Natural killer cell (primary cell): ENCODE data around the gene NGEF. TPM values are rescaled to one million over a fixed set of nuclear protein-coding genes. Genes with fewer than 3 reads are reported as not detected.

Experiments used
- ATAC-seq, 3 donors: fragments of 150-1000 bp in 2 of 3; fragments of 200-7000 bp in 1 of 3; cut with Tn5 transposase; 1 replicate in 1 of 3; 2 replicates in 2 of 3; pipeline ENCODE4 v1.10.0; 2021; ENCODE audit warnings: mild to moderate bottlenecking in 2 of 3, moderate library complexity in 2 of 3
- DNase-seq, 2 donors: peaks; one replicate each; pipeline versions ENCODE4 v3.0.0 to v3.0.0-alpha.2; 2013 to 2021; ENCODE audit warnings: mixed read lengths in 1 of 2
- H3K27ac ChIP-seq: one replicate; pipeline ENCODE4 v1.5.1; 2013; ENCODE audit warnings: mild to moderate bottlenecking, low read length
- H3K27me3 ChIP-seq: one replicate; pipeline ENCODE4 v1.6.1; 2013; ENCODE audit warnings: low read length; ENCODE audit not compliant: control insufficient read depth, insufficient read depth
- H3K36me3 ChIP-seq: one replicate; pipeline ENCODE4 v1.6.1; 2013; ENCODE audit warnings: low read length; ENCODE audit not compliant: control insufficient read depth, insufficient read depth
- H3K4me1 ChIP-seq: one replicate; pipeline ENCODE4 v1.6.1; 2013; ENCODE audit warnings: low read length; ENCODE audit not compliant: control insufficient read depth, insufficient read depth
- H3K4me3 ChIP-seq: one replicate; pipeline ENCODE4 v1.5.1; 2013; ENCODE audit warnings: low read length
- H3K9me3 ChIP-seq: one replicate; pipeline ENCODE4 v1.6.1; 2013; ENCODE audit warnings: low read length; ENCODE audit not compliant: control insufficient read depth, insufficient read depth
- H3K27ac Mint-ChIP-seq, 2 donors: one replicate each; pipeline ENCODE4 v1.8.0; 2022; ENCODE audit warnings: mild to moderate bottlenecking in 2 of 2, mixed read lengths in 2 of 2, moderate library complexity in 1 of 2
- H3K27me3 Mint-ChIP-seq, 2 donors: one replicate each; pipeline ENCODE4 v1.8.0; 2022; ENCODE audit warnings: low read depth in 2 of 2, mixed read lengths in 2 of 2
- H3K36me3 Mint-ChIP-seq: one replicate; pipeline ENCODE4 v1.8.0; 2022; ENCODE audit warnings: mixed read lengths
- H3K4me1 Mint-ChIP-seq, 2 donors: one replicate each; pipeline ENCODE4 v1.8.0; 2022; ENCODE audit warnings: mixed read lengths in 2 of 2
- H3K4me3 Mint-ChIP-seq: one replicate; pipeline ENCODE4 v1.8.0; 2022; ENCODE audit warnings: mild to moderate bottlenecking, moderate library complexity, mixed read lengths
- H3K9me3 Mint-ChIP-seq, 2 donors: one replicate each; pipeline ENCODE4 v1.8.0; 2022; ENCODE audit warnings: mixed read lengths in 2 of 2
- CTCF ChIP-seq: fragments of 200-600 bp; IDR thresholded peaks from one replicate; pipeline ENCODE4 v1.8.0; 2022; ENCODE audit warnings: antibody characterized with exemption
- WGBS: methylation state at CpG from one replicate; pipeline ENCODE4 v1.1.7; 2013; ENCODE audit warnings: missing lambda C conversion rate; ENCODE audit not compliant: insufficient coverage; 5-methylcytosine and 5-hydroxymethylcytosine counted together
- intact Hi-C: fragments of 100-400 bp; cut with micrococcal nuclease; formaldehyde crosslinking; loops from one replicate; pipeline ENCODE4 v1.14.2; 2022
- total RNA-seq, 4 donors: library from RNA; stranded (reverse); fragments of 120-200 nt in 1 of 4; gene quantifications; one replicate each; pipeline versions ENCODE4 v1.2.3 to v1.2.4, GENCODE V29; 2013 to 2022

NGEF gene
- total RNA-seq, 3 donors from 2014 or later (not counting 1 experiment from before 2014, with no cell fraction given), result not detected

GRCh38 chr2:233040571-233040970 is 27.5 kb upstream of the NGEF start:
- Histone ChIP-seq H3K36me3 (no peaks in the 10 kb centered on the region), H3K4me3 (no peak overlapping the region), H3K27ac (no peak overlapping the region), H3K27me3 (no peaks in the 10 kb centered on the region), H3K9me3 (no peaks in the 10 kb centered on the region), H3K4me1 (no peaks in the 10 kb centered on the region)
- no peak for TF ChIP-seq CTCF
- no peaks in the 10 kb centered on the region for H3K27me3 Mint-ChIP-seq
- H3K27ac Mint-ChIP-seq, result no peak overlapping the region
- WGBS, result 95% methylated on average over 4 of the region's 4 CpGs
- H3K9me3 Mint-ChIP-seq, result no peaks in the 10 kb centered on the region
- peaks cover 0 to 4% of the 10 kb centered on the region in 2 donors for H3K4me1 Mint-ChIP-seq
- DNase-seq (no peak), ATAC-seq (no peak)
- no peak overlapping the region for H3K4me3 Mint-ChIP-seq
- intact Hi-C loops, result no loop called here
- no peaks in the 10 kb centered on the region for H3K36me3 Mint-ChIP-seq

GRCh38 chr2:233039846-233040530 is 26.9 kb upstream of the NGEF start:
- no peak overlapping the region for H3K27ac ChIP-seq
- intact Hi-C loops, result no loop called here
- H3K4me3 Mint-ChIP-seq, result no peak overlapping the region
- no peaks in the 10 kb centered on the region for H3K9me3 ChIP-seq
- TF ChIP-seq CTCF, result no peak
- H3K27me3 Mint-ChIP-seq, result no peaks in the 10 kb centered on the region
- H3K4me3 ChIP-seq, result no peak overlapping the region
- DNase-seq (no peak), ATAC-seq (no peak)
- no peaks in the 10 kb centered on the region for H3K4me1 ChIP-seq
- no peaks in the 10 kb centered on the region for H3K36me3 Mint-ChIP-seq
- no peaks in the 10 kb centered on the region for H3K9me3 Mint-ChIP-seq
- WGBS, result 91% methylated on average over 9 of the region's 10 CpGs
- no peak overlapping the region for H3K27ac Mint-ChIP-seq
- no peaks in the 10 kb centered on the region for H3K36me3 ChIP-seq
- H3K4me1 Mint-ChIP-seq, result peaks cover 0 to 4% of the 10 kb centered on the region in 2 donors
- H3K27me3 ChIP-seq, result no peaks in the 10 kb centered on the region

- Histone ChIP-seq H3K27me3 (no peaks in the 10 kb centered on the region), H3K4me1 (no peaks in the 10 kb centered on the region), H3K27ac (no peak overlapping the region), H3K4me3 (no peak overlapping the region), H3K9me3 (no peaks in the 10 kb centered on the region), H3K36me3 (no peaks in the 10 kb centered on the region)
- ATAC-seq (no peak), DNase-seq (no peak)
- Mint-ChIP-seq H3K9me3 (no peaks in the 10 kb centered on the region), H3K27ac (no peak overlapping the region), H3K36me3 (no peaks in the 10 kb centered on the region), H3K27me3 (no peaks in the 10 kb centered on the region), H3K4me1 (peaks cover 0 to 4% of the 10 kb centered on the region in 2 donors), H3K4me3 (no peak overlapping the region)
- 90% methylated on average over 8 of the region's 8 CpGs for WGBS
- intact Hi-C loops, result no loop called here
- no peak for TF ChIP-seq CTCF
These were observed 26.3 kb upstream of the NGEF start for GRCh38 chr2:233039212-233039845.
